Vagina (tissue), 2 donors: Measurements from ENCODE around the gene NT5E. TPM values are rescaled to one million over a fixed set of nuclear protein-coding genes. Genes with fewer than 3 reads are reported as not detected.

Source experiments
- DNase-seq, 2 donors: peaks; one replicate each; pipeline ENCODE4 v3.0.0-alpha.2; 2017; ENCODE audit errors: extremely low spot score in 2 of 2
- H3K27ac ChIP-seq: fragments of 200-600 bp; sonication (generic); one replicate; pipeline ENCODE4 v1.5.1; 2019
- H3K27me3 ChIP-seq: fragments of 200-600 bp; sonication (generic); one replicate; pipeline ENCODE4 v1.5.1; 2019
- H3K36me3 ChIP-seq, 2 donors: fragments of 200-600 bp; sonication (generic); one replicate each; pipeline ENCODE4 v1.5.1; 2017 to 2019
- H3K4me1 ChIP-seq: fragments of 200-600 bp; sonication (generic); one replicate; pipeline ENCODE4 v1.5.1; 2019
- H3K4me3 ChIP-seq, 2 donors: fragments of 200-600 bp; sonication (generic); 1 replicate in 1 of 2; 2 replicates in 1 of 2; pipeline ENCODE4 v1.5.1; 2016 to 2019
- H3K9me3 ChIP-seq: fragments of 200-600 bp; sonication (generic); one replicate; pipeline ENCODE4 v1.5.1; 2019
- CTCF ChIP-seq, 3 experiments: fragments of 450-650 bp in 2 of 3; fragments of 200-600 bp in 1 of 3; sonication (generic) in 1 of 3; IDR thresholded peaks; one replicate each; pipeline ENCODE4 v1.5.1; 2017 to 2019; ENCODE audit warnings: antibody characterized with exemption in 3 of 3, mild to moderate bottlenecking in 2 of 3, moderate library complexity in 2 of 3
- POLR2A ChIP-seq, 2 donors: fragments of 450-650 bp; IDR thresholded peaks; one replicate each; pipeline ENCODE4 v1.6.1; 2017; ENCODE audit warnings: antibody characterized with exemption in 2 of 2, mild to moderate bottlenecking in 2 of 2, moderate library complexity in 2 of 2
- POLR2AphosphoS5 ChIP-seq, 2 donors: sonication (generic); formaldehyde crosslinking; IDR thresholded peaks; one replicate each; pipeline ENCODE4 v1.9.0; 2017; ENCODE audit warnings: antibody characterized with exemption in 2 of 2, mild to moderate bottlenecking in 2 of 2, low read depth in 1 of 2; ENCODE audit not compliant: insufficient read depth in 1 of 2
- intact Hi-C: fragments of 100-400 bp; cut with DNase I; formaldehyde crosslinking; loops from one replicate; pipeline ENCODE4 v1.15.1; 2023
- total RNA-seq: library from RNA; depleted of rRNA; stranded (reverse); fragments of >200 nt; gene quantifications from one replicate; pipeline ENCODE4 v1.2.3, GENCODE V29; 2016

Gene NT5E
- total RNA-seq, 1 donor from 2014 or later: 87.2 TPM

- intact Hi-C loops: loop anchor here (10.0 kb wide), 1 partner anchor 696 kb away; the partner anchor contains the start of gene TBX18
- Histone ChIP-seq H3K27me3 (no peaks in the 10 kb centered on the region), H3K36me3 (no peaks in the 10 kb centered on the region), H3K27ac (peak overlapping the region; percentile 83), H3K9me3 (no peaks in the 10 kb centered on the region), H3K4me1 (peaks cover 83% of the 10 kb centered on the region), H3K4me3 (no peak overlapping the region)
- DNase-seq: no peak
- TF ChIP-seq POLR2AphosphoS5 (IDR thresholded peaks at IDR 0.05; ENCODE audit: insufficient read depth in 1 of 2, low read depth in 1 of 2) (peak; percentile 38 to 44), CTCF (IDR thresholded peaks at IDR 0.05) (no peak)
These were observed 11.3 kb downstream of the NT5E start for GRCh38 chr6:85460921-85461797.

GRCh38 chr6:85461798-85462170 is 11.9 kb downstream of the NT5E start:
- TF ChIP-seq CTCF (IDR thresholded peaks at IDR 0.05) (no peak), POLR2AphosphoS5 (IDR thresholded peaks at IDR 0.05; ENCODE audit: insufficient read depth in 1 of 2, low read depth in 1 of 2) (no peak), POLR2A (IDR thresholded peaks at IDR 0.05) (no peak)
- no peak for DNase-seq
- H3K4me3 ChIP-seq: no peak overlapping the region
- no peaks in the 10 kb centered on the region for H3K36me3 ChIP-seq
- no peaks in the 10 kb centered on the region for H3K27me3 ChIP-seq
- peak overlapping the region; percentile 83 for H3K27ac ChIP-seq
- H3K9me3 ChIP-seq: no peaks in the 10 kb centered on the region
- intact Hi-C loops: loop anchor here (10.0 kb wide), 1 partner anchor 697 kb away; the partner anchor contains the start of gene TBX18
- H3K4me1 ChIP-seq: peaks cover 83% of the 10 kb centered on the region

GRCh38 chr6:85462673-85463072 is 12.8 kb downstream of the NT5E start:
- H3K27me3 ChIP-seq: no peaks in the 10 kb centered on the region
- H3K4me3 ChIP-seq: no peak overlapping the region
- peaks cover 74% of the 10 kb centered on the region for H3K4me1 ChIP-seq
- peak overlapping the region; percentile 83 for H3K27ac ChIP-seq
- TF ChIP-seq POLR2AphosphoS5 (IDR thresholded peaks at IDR 0.05; ENCODE audit: insufficient read depth in 1 of 2, low read depth in 1 of 2) (no peak), POLR2A (IDR thresholded peaks at IDR 0.05) (no peak), CTCF (IDR thresholded peaks at IDR 0.05) (no peak)
- no peak for DNase-seq
- no peaks in the 10 kb centered on the region for H3K9me3 ChIP-seq
- H3K36me3 ChIP-seq: no peaks in the 10 kb centered on the region
- intact Hi-C loops: loop anchor here (10.0 kb wide), 1 partner anchor 698 kb away; the partner anchor contains the start of gene TBX18

GRCh38 chr6:85463621-85464259 is 13.9 kb downstream of the NT5E start:
- intact Hi-C loops: loop anchor here (10.0 kb wide), 1 partner anchor 699 kb away; the partner anchor contains the start of gene TBX18
- H3K27ac ChIP-seq: peak overlapping the region; percentile 83
- peaks cover 64% of the 10 kb centered on the region for H3K4me1 ChIP-seq
- no peaks in the 10 kb centered on the region for H3K36me3 ChIP-seq
- H3K4me3 ChIP-seq: no peak overlapping the region
- TF ChIP-seq CTCF (IDR thresholded peaks at IDR 0.05) (no peak), POLR2A (IDR thresholded peaks at IDR 0.05) (no peak), POLR2AphosphoS5 (IDR thresholded peaks at IDR 0.05; ENCODE audit: insufficient read depth in 1 of 2, low read depth in 1 of 2) (no peak)
- no peak for DNase-seq
- no peaks in the 10 kb centered on the region for H3K27me3 ChIP-seq
- H3K9me3 ChIP-seq: no peaks in the 10 kb centered on the region
